OCI-LY3 (cell line): ENCODE results near the gene AQP5.

ENCODE experiments used
- CTCF ChIP-seq: fragments of 200-600, 300-600 bp; sonication (generic); IDR thresholded peaks from 2 replicates; pipeline ENCODE4 v1.5.1; 2014; ENCODE audit warnings: antibody characterized with exemption, low read length, low read depth
- EZH2phosphoT487 ChIP-seq: fragments of 200-600 bp; shearing (Covaris generic); IDR thresholded peaks from 2 replicates; pipeline ENCODE4 v1.6.1; 2018; ENCODE audit warnings: antibody characterized with exemption, mixed run types, low read depth

- TF ChIP-seq CTCF (no peak), EZH2phosphoT487 (no peak)
These were observed 13.7 kb downstream of the AQP5 start for GRCh38 chr12:49975318-49975761.
